ENCODE measurements around the gene ACAD8.
A peak's percentile ranks its signal among the peaks of the same experiment; 100 is the strongest.

DNA sequence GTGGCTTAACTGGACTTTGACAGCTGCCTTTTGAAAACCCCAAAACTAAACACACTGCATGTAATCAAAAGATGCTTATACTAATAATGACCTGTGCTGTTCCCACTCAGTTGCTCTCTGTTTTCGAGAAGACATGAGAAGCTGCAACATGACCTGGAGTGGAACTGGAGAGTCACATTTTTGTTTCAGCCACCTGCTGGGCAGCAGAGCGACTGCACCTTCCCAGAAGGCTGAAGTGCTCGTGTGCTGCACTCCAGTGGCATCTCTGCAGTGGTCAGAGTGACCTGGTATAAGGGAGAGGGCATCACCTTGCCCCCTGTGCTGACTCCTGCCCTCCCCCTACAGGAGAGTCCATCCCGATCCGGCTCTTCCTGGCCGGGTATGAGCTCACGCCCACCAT lies 8.8 kb upstream of the ACAD8 start:
- TF ChIP-seq, protein P1, sequence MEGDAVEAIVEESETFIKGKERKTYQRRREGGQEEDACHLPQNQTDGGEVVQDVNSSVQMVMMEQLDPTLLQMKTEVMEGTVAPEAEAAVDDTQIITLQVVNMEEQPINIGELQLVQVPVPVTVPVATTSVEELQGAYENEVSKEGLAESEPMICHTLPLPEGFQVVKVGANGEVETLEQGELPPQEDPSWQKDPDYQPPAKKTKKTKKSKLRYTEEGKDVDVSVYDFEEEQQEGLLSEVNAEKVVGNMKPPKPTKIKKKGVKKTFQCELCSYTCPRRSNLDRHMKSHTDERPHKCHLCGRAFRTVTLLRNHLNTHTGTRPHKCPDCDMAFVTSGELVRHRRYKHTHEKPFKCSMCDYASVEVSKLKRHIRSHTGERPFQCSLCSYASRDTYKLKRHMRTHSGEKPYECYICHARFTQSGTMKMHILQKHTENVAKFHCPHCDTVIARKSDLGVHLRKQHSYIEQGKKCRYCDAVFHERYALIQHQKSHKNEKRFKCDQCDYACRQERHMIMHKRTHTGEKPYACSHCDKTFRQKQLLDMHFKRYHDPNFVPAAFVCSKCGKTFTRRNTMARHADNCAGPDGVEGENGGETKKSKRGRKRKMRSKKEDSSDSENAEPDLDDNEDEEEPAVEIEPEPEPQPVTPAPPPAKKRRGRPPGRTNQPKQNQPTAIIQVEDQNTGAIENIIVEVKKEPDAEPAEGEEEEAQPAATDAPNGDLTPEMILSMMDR (IDR thresholded peaks at IDR 0.05) = peak in 1 of 5 experiments; percentile 11
- no peak for TF ChIP-seq POLR2A (IDR thresholded peaks at IDR 0.05)
